GM21515 (cell line): ENCODE data around the gene NELL1.

Experiments
- ATAC-seq: cut with Tn5 transposase; IDR thresholded peaks from one replicate; pipeline ENCODE4 v1.9.1; 2021; ENCODE audit not compliant: unreplicated experiment

The NELL1 gene

DNA sequence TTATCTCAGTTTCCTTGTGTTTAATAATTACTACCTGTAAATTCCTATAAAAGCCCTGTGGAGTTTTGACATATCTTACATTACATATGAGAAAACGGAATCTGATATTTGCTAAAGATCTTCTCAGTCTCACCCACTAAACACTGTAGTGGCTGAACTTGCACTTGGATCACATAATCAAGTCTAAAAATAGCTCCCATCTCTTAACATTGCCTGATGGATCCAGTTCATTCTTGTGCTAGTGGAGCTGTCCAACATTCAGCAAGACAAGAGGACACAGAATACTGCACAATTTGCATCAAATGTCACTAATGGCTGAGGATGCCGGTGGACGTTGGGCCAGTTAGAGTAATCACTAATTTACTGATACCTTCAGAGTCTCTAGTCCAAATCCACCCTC is 953.6 kb downstream of the NELL1 start:
- ATAC-seq = no peak
